CD4-positive, alpha-beta T cell treated with Interleukin-21 for 1 hour (primary cell): ENCODE data around the gene PEAK1.

Source experiments
- DNase-seq: peaks from one replicate; pipeline ENCODE4 v3.0.0-alpha.2; 2020

The PEAK1 gene

GRCh38 chr15:77356305-77356704 is 63.6 kb downstream of the PEAK1 start:
- DNase-seq: no peak

GRCh38 chr15:77355321-77355720 is 64.6 kb downstream of the PEAK1 start:
- no peak for DNase-seq

GRCh38 chr15:77354063-77354462 is 65.8 kb downstream of the PEAK1 start:
- no peak for DNase-seq

GRCh38 chr15:77352887-77353286 is 67.0 kb downstream of the PEAK1 start:
- no peak for DNase-seq

GRCh38 chr15:77350792-77351191 is 69.1 kb downstream of the PEAK1 start:
- no peak for DNase-seq

GRCh38 chr15:77349666-77350065 is 70.2 kb downstream of the PEAK1 start:
- DNase-seq: no peak

- DNase-seq: no peak
Observed at GRCh38 chr15:77348511-77348910, 71.4 kb downstream of the PEAK1 start.

- no peak for DNase-seq
Observed at GRCh38 chr15:77347197-77347596, 72.7 kb downstream of the PEAK1 start.

- no peak for DNase-seq
Observed at GRCh38 chr15:77346245-77347036, 73.5 kb downstream of the PEAK1 start.

GRCh38 chr15:77342807-77343206 is 77.1 kb downstream of the PEAK1 start:
- no peak for DNase-seq

- no peak for DNase-seq
Observed at GRCh38 chr15:77340245-77340644, 79.7 kb downstream of the PEAK1 start.

GRCh38 chr15:77336006-77336405 is 83.9 kb downstream of the PEAK1 start:
- no peak for DNase-seq

- DNase-seq: no peak
Observed at GRCh38 chr15:77335298-77335697, 84.6 kb downstream of the PEAK1 start.

GRCh38 chr15:77333166-77333565 is 86.7 kb downstream of the PEAK1 start:
- DNase-seq: no peak

- DNase-seq: no peak
Observed at GRCh38 chr15:77329202-77329601, 90.7 kb downstream of the PEAK1 start.

- no peak for DNase-seq
Observed at GRCh38 chr15:77327844-77328529, 91.9 kb downstream of the PEAK1 start.

GRCh38 chr15:77327168-77327567 is 92.7 kb downstream of the PEAK1 start:
- no peak for DNase-seq

GRCh38 chr15:77326366-77326765 is 93.5 kb downstream of the PEAK1 start:
- no peak for DNase-seq

GRCh38 chr15:77312523-77312922 is 107.4 kb downstream of the PEAK1 start:
- DNase-seq: no peak

- DNase-seq: no peak
Observed at GRCh38 chr15:77311618-77312398, 108.1 kb downstream of the PEAK1 start.

- DNase-seq: no peak
Observed at GRCh38 chr15:77311020-77311419, 108.9 kb downstream of the PEAK1 start.

GRCh38 chr15:77309392-77309791 is 110.5 kb downstream of the PEAK1 start:
- DNase-seq: no peak

- DNase-seq: no peak
Observed at GRCh38 chr15:77305953-77306352, 114.0 kb downstream of the PEAK1 start.
